Measurements from ENCODE around the gene CDH4.

The CDH4 gene

GRCh38 chr20:61749406-61750075 is 497.5 kb downstream of the CDH4 start:
- no peak for DNase-seq (ENCODE audit: low read depth in 2 of 2)

DNA sequence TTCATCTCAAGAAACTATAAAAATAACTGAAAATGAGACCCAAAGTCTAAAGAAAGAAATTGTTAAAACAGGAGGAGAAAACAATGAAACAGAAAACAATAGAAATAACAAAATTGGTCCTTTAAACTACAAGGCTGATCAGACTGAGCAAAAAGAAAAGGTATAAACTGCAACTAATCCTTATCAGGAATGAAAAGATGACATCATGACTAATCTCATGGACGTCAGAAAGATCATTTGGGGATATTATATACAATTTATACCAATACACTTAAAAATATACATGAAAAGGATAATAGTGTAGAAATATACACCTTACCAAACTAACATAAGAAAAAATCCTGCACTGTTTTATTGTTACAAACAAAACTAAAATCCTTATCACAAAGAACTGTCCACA is 498.0 kb downstream of the CDH4 start:
- DNase-seq (ENCODE audit: low read depth in 2 of 2), result no peak

DNA sequence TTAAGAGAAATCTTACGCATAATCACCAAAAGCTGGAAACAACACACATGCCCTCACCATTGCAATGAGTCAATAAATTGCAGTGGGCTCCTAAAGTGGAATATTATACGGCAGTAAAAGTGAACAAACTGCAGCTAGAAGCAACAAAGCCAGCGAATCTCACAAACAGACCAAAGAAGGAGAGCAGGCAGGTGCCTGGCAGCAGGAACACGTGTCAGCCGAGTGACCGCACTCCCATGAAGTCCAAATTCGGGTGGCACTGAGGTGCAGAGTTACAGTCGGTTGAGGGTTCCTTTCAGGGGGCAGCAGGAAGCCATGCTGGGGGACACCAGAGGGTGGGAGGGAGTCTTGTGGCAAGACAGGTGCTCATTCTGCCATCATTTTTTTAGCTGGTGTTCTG is 500.5 kb downstream of the CDH4 start:
- no peak for DNase-seq (ENCODE audit: low read depth in 2 of 2)

- DNase-seq (ENCODE audit: low read depth in 2 of 2), result peak; percentile 63 to 67
These were observed 501.4 kb downstream of the CDH4 start for GRCh38 chr20:61753316-61753942.

DNA sequence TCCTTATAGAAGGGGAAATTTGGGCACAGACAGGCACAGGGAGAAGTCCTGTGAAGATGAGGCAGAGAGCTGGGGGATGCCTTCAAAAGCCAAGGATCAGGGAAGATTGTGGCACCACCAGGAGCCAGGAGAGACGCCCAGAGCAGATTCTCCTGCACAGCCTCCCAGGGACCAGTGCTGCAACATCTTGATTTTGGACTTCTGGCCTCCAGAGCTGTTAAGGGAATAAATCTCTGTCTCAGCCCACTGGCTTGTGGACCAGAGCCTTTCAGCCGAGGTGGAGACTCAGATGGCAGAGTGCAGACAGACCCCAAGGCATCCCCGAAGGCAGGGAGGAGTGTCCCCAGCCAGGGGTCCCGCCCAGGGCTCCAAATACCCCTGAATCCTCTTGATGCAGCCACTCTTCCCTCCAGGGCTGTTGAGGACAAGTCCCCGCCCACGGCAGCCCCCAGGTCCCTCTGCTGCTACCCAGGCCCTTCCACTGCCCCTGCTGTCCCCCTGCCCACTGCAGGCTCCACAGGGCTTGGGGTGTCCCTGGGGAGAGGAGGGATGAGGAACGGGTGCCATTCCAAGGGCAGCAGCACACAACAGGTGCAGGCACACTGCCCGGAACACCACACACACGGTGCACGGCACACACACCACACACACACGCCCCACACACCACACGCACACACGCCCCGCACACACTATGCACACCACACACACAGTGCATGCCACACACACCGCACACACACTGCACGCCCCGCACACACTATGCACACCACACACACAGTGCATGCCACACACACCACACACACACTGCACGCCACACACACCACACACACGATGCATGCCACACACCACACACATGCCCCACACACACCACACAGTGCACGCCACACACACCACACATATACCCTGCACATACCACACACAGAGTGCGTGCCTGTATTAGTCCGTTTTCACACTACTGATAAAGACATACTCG is 502.2 kb downstream of the CDH4 start:
- no peak for DNase-seq (ENCODE audit: low read depth in 2 of 2)

GRCh38 chr20:61754976-61755778 is 503.1 kb downstream of the CDH4 start:
- DNase-seq (ENCODE audit: low read depth in 2 of 2), result no peak

DNA sequence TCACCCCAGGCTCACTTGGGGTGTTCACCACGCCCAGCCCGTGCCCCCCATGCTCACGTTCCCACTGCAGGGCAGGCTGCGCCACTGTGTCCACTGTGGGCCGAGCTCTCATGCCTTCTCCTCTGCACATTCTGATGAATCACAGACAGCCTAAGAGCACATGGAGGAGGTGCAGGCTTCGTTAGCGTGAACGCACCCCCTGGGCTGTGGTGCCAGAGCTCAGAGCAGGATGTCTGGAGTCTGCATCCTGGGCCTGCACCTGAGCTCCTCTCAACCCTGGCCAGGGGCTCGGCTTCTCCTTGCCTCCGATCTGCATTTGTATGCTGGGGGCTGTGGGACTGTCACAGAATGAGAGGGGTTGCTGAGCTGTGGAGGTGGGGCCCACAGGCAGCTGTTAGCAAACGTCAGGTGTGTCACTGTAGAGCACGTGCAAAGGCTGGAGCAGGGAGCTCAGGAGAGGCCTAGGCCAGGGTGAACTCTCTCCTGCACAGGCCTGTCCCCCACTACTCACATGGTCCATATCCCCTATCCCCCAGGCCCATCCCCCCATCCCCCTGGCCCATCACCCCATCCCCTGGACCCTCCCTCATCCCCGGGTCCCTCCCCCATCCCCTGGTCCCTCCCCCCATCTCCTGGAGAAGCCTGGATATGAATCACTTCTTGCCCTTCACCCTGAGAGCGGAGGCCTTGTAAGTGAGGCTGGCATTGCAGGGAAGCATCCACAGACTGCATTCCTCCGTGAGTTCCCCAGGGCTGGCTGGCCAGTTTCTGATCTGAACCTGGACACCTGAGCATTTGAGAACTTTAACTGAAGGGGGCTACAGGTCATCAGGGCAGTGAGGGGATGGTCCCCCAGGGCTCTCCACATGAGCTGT is 504.1 kb downstream of the CDH4 start:
- no peak for DNase-seq (ENCODE audit: low read depth in 2 of 2)

- no peak for DNase-seq (ENCODE audit: low read depth in 2 of 2)
These were observed 505.1 kb downstream of the CDH4 start for GRCh38 chr20:61756966-61757677.

DNA sequence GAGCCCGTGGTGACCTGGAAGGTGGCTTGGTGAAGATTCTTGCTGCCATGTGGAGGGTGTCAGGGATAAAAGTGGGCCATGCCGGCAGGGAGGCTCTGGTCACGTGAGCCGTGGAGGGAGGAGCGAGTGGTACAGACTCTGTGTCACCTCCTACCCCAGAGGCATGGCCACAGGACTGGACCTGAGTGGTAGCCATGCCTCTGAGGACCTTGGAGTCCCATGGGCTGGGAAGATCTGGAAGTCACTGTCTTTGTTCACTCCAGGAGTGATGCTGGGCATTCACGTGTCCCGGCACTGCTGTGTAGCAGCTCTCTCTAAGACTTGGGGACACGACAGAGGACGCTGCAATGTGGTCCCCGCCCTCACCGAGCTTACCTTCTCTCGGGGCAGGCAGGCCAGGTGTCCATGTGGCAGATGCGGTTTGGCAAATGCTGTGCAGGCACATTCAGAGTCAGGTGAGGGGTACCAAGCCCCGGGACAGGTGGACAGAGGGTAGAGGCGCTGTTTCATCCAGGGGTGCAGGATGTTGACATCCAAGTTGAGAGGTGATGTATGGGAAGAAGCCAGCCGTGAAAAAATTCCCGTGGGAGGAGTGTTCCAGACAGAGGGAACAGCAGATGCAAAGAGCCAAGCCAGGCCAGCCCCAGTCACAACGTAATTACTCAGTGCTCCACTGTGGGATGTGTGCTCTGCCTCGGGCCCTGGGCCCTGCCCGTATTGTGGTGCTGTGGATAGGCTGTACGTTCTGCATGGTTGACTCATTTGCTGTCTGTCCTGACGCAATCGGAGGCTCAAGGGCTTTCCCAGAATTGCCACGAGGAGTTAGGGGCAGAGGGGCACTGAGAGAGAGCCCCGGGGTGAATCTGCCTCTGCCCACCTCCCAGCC is 505.9 kb downstream of the CDH4 start:
- no peak for DNase-seq (ENCODE audit: low read depth in 2 of 2)

DNA sequence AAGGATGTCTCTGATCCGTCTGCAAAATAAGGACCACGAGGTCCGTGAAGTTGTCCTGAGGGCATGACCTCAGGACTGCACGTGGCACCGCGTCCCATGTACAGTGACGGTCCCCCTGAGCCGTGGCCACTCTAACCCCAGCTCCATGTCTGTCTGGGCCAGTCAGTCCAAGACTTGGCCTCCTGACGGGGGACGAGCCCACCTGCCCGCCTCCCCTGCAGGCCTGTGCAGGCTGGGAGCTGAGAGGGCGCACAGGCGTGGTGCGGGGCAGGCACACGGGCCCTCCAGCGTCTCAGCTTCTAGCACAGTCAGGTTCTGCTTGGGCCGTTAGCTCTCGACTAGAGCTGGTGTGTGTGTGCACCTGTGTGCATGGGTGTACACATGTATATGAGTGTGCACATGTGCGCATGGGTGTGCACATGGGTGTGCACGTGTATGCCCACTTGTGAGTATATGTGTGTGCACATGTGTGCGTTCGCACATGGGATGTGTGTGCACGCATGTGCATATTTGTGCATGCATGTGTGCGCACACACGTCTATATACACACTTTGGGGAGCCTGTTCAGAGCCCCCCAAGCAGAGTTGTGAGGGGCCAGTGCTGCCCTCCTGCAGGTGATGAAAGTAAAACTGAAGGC is 506.6 kb downstream of the CDH4 start:
- DNase-seq (ENCODE audit: low read depth in 2 of 2), result no peak

DNA sequence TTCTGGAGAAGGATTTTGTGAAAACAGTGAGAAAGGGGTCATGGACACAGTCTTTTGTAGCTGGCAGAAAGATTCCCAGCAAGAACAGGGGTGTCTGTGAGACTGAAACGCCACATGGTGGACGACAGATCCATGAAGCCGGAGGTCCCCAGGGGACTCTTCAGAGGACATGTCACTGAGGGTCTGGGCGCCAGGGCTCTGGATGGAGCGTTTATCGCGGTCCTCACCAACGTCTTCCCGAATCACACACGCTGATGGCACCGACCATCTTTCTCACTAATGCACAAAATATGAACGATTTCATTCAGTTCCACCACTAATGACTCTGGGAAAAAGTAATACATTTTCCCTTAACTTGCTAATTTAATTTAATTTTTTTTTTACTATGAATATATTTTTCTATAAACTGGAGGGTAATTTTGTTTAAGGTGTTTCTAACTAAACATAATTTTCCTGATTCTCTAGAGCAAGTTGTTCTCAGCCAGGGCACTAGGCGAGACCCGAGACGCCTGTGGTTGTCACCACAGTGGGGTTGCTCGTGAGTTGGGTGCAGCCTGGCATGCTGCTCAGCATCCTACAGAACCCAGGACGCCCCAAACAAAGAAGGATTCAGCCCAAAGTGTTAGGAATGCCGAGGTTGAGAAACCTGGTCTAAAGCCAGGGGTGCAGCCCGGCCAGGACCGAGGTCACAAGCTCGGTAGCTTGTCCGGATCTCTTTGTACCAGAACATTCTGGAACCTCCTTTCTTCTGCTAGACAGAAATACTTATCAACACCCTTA is 507.4 kb downstream of the CDH4 start:
- DNase-seq (ENCODE audit: low read depth in 2 of 2), result no peak

GRCh38 chr20:61760321-61760720 is 508.3 kb downstream of the CDH4 start:
- no peak for DNase-seq (ENCODE audit: low read depth in 2 of 2)

- DNase-seq (ENCODE audit: low read depth in 2 of 2), result no peak
These were observed 508.7 kb downstream of the CDH4 start for GRCh38 chr20:61760731-61761130.

GRCh38 chr20:61761453-61762166 is 509.5 kb downstream of the CDH4 start:
- no peak for DNase-seq (ENCODE audit: low read depth in 2 of 2)

GRCh38 chr20:61762167-61762710 is 510.2 kb downstream of the CDH4 start:
- DNase-seq (ENCODE audit: low read depth in 2 of 2), result no peak

- DNase-seq (ENCODE audit: low read depth in 2 of 2), result no peak
These were observed 511.1 kb downstream of the CDH4 start for GRCh38 chr20:61762886-61763739.

Data from fibroblast of skin of left quadriceps (primary cell).